ENCODE results near the gene COL18A1. TPM values are rescaled to one million over a fixed set of nuclear protein-coding genes. Genes with fewer than 3 reads are reported as not detected.

COL18A1 gene
- total and polyA plus RNA-seq, 2 donors (not counting 1 experiment from before 2014, with no cell fraction given) = 15.6 to 24.7 TPM

GRCh38 chr21:45524756-45525152, 119.8 kb downstream of the COL18A1 start:
- WGBS (ENCODE audit: insufficient coverage) = 97% methylated on average over 10 of the region's 11 CpGs
- TF ChIP-seq EZH2 (IDR thresholded peaks at IDR 0.05; ENCODE audit: borderline replicate concordance, insufficient read depth, low read depth, low read length, poor library complexity, severe bottlenecking) = no peak
- TF ChIP-seq, protein P1, sequence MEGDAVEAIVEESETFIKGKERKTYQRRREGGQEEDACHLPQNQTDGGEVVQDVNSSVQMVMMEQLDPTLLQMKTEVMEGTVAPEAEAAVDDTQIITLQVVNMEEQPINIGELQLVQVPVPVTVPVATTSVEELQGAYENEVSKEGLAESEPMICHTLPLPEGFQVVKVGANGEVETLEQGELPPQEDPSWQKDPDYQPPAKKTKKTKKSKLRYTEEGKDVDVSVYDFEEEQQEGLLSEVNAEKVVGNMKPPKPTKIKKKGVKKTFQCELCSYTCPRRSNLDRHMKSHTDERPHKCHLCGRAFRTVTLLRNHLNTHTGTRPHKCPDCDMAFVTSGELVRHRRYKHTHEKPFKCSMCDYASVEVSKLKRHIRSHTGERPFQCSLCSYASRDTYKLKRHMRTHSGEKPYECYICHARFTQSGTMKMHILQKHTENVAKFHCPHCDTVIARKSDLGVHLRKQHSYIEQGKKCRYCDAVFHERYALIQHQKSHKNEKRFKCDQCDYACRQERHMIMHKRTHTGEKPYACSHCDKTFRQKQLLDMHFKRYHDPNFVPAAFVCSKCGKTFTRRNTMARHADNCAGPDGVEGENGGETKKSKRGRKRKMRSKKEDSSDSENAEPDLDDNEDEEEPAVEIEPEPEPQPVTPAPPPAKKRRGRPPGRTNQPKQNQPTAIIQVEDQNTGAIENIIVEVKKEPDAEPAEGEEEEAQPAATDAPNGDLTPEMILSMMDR (IDR thresholded peaks at IDR 0.05) = no peak
- H3K4me1 ChIP-seq (ENCODE audit: control insufficient read depth in 2 of 2, insufficient read depth in 2 of 2, low read length in 2 of 2) = no peaks in the 10 kb centered on the region
- POLR2A ChIA-PET = no interaction called here
- DNase-seq = no peak
- CTCF ChIA-PET = no interaction called here
- H3K27me3 Mint-ChIP-seq = no peaks in the 10 kb centered on the region
- no peaks in the 10 kb centered on the region for H3K4me1 Mint-ChIP-seq
- no peaks in the 10 kb centered on the region for H3K27me3 ChIP-seq (replicated peaks in 1 of 4; ENCODE audit: control extremely low read depth in 1 of 4, control insufficient read depth in 3 of 4, insufficient read depth in 4 of 4, low read length in 3 of 4)
- no peak for ATAC-seq (ENCODE audit: low read depth)
- H3K9ac ChIP-seq (ENCODE audit: low read length) = no peak overlapping the region
- H3K79me2 ChIP-seq (ENCODE audit: control insufficient read depth, insufficient read depth, low read length) = no peaks in the 10 kb centered on the region
- H3K4me2 ChIP-seq (replicated peaks; ENCODE audit: low read depth, low read length, poor library complexity, severe bottlenecking) = no peak overlapping the region
- peaks cover 3 to 11% of the 10 kb centered on the region in 2 experiments for H3K36me3 ChIP-seq (replicated peaks in 1 of 2; ENCODE audit: control extremely low read depth in 1 of 2, control insufficient read depth in 1 of 2, extremely low read depth in 1 of 2, insufficient read depth in 2 of 2, low read length in 1 of 2)
- peaks cover 3 to 7% (median 6%) of the 10 kb centered on the region in 3 donors for H3K9me3 ChIP-seq (ENCODE audit: control extremely low read depth in 1 of 3, control insufficient read depth in 2 of 3, insufficient read depth in 1 of 3, low read length in 2 of 3)
- no peak overlapping the region for H3K27ac Mint-ChIP-seq
- H3K4me3 ChIP-seq (ENCODE audit: control extremely low read depth in 1 of 5, extremely low read depth in 1 of 5, insufficient read depth in 1 of 5, low read depth in 2 of 5, low read length in 4 of 5) = no peak overlapping the region
- H3K4me3 Mint-ChIP-seq = no peak overlapping the region
- H2AFZ ChIP-seq (ENCODE audit: insufficient read depth, low read depth, low read length, poor library complexity, severe bottlenecking) = no peak overlapping the region
- no peak overlapping the region for H3K27ac ChIP-seq (ENCODE audit: low read length in 2 of 2)
- intact Hi-C loops (cut with micrococcal nuclease) = no loop called here
- peaks cover 3% of the 10 kb centered on the region for H3K9me3 Mint-ChIP-seq (ENCODE audit: insufficient read depth)
- no peaks in the 10 kb centered on the region for H4K20me1 ChIP-seq (ENCODE audit: control insufficient read depth, insufficient read depth, low read length, poor library complexity, severe bottlenecking)

GRCh38 chr21:45525153-45525909, 120.4 kb downstream of the COL18A1 start:
- Histone ChIP-seq H2AFZ (ENCODE audit: insufficient read depth, low read depth, low read length, poor library complexity, severe bottlenecking) (no peak overlapping the region), H3K4me2 (replicated peaks; ENCODE audit: low read depth, low read length, poor library complexity, severe bottlenecking) (no peak overlapping the region), H3K4me1 (ENCODE audit: control insufficient read depth in 2 of 2, insufficient read depth in 2 of 2, low read length in 2 of 2) (no peaks in the 10 kb centered on the region), H3K9me3 (ENCODE audit: control extremely low read depth in 1 of 3, control insufficient read depth in 2 of 3, insufficient read depth in 1 of 3, low read length in 2 of 3) (peaks cover 3 to 6% (median 5%) of the 10 kb centered on the region in 3 donors), H3K4me3 (ENCODE audit: control extremely low read depth in 1 of 5, extremely low read depth in 1 of 5, insufficient read depth in 1 of 5, low read depth in 2 of 5, low read length in 4 of 5) (no peak overlapping the region), H3K79me2 (ENCODE audit: control insufficient read depth, insufficient read depth, low read length) (no peaks in the 10 kb centered on the region), H3K36me3 (replicated peaks in 1 of 2; ENCODE audit: control extremely low read depth in 1 of 2, control insufficient read depth in 1 of 2, extremely low read depth in 1 of 2, insufficient read depth in 2 of 2, low read length in 1 of 2) (peaks cover 5 to 11% of the 10 kb centered on the region in 2 experiments), H3K27me3 (replicated peaks in 1 of 4; ENCODE audit: control extremely low read depth in 1 of 4, control insufficient read depth in 3 of 4, insufficient read depth in 4 of 4, low read length in 3 of 4) (no peaks in the 10 kb centered on the region), H3K27ac (ENCODE audit: low read length in 2 of 2) (no peak overlapping the region), H4K20me1 (ENCODE audit: control insufficient read depth, insufficient read depth, low read length, poor library complexity, severe bottlenecking) (no peaks in the 10 kb centered on the region), H3K9ac (ENCODE audit: low read length) (no peak overlapping the region)
- Mint-ChIP-seq H3K4me1 (no peaks in the 10 kb centered on the region), H3K27ac (no peak overlapping the region), H3K4me3 (no peak overlapping the region), H3K9me3 (ENCODE audit: insufficient read depth) (no peaks in the 10 kb centered on the region), H3K27me3 (no peaks in the 10 kb centered on the region)
- DNase-seq (no peak), ATAC-seq (ENCODE audit: low read depth) (no peak)
- intact Hi-C loops (cut with micrococcal nuclease) = no loop called here
- CTCF ChIA-PET = no interaction called here
- POLR2A ChIA-PET = no interaction called here
- WGBS (ENCODE audit: insufficient coverage) = 96% methylated on average over 29 of the region's 29 CpGs
- no peak for TF ChIP-seq EZH2 (IDR thresholded peaks at IDR 0.05; ENCODE audit: borderline replicate concordance, insufficient read depth, low read depth, low read length, poor library complexity, severe bottlenecking)
- TF ChIP-seq, protein P1 (IDR thresholded peaks at IDR 0.05) = no peak
